GM23248 (cell line): ENCODE results near the gene RHBDL3.

Experiments used
- EZH2 ChIP-seq: fragments of 200-600 bp; sonication (generic); IDR thresholded peaks from 2 replicates; pipeline ENCODE4 v1.6.1; 2018; ENCODE audit warnings: antibody characterized with exemption, mild to moderate bottlenecking; ENCODE audit not compliant: insufficient read depth, poor library complexity, severe bottlenecking
- EZH2phosphoT487 ChIP-seq: fragments of 200-600 bp; sonication (generic); IDR thresholded peaks from 2 replicates; pipeline ENCODE4 v1.6.1; 2018; ENCODE audit warnings: antibody characterized with exemption, moderate library complexity, mild to moderate bottlenecking, low read depth; ENCODE audit not compliant: insufficient read depth

GRCh38 chr17:32355649-32356377 is 90.2 kb downstream of the RHBDL3 start:
- TF ChIP-seq EZH2 (no peak), EZH2phosphoT487 (no peak)
